Measurements from ENCODE around the gene FOXK1. TPM values are rescaled to one million over a fixed set of nuclear protein-coding genes. Genes with fewer than 3 reads are reported as not detected.

The FOXK1 gene
- total and polyA plus RNA-seq, 2 experiments from 2014 or later = 2.3 to 12.7 TPM

DNA sequence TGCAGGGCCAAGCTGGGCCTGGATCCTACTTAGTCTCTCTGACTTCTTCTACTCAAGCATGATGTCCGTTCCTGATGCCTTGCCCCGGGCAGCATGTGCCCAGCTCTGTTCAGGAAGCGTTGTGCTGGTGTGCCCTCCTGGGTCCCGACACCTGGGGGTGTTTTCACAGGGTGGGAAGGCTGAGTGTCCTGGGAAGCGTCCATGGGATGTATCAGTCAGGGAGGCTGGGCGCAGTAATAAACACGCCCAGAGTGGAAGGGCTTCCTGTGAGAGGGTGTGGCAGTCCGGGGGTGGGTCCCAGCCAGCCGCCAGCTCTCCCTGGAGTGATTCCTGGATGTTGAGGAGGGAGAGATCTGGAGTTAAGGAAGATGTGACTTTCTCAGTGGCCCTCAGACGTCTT lies 29.0 kb downstream of the FOXK1 start (continued):
- TF ChIP-seq, protein P1, sequence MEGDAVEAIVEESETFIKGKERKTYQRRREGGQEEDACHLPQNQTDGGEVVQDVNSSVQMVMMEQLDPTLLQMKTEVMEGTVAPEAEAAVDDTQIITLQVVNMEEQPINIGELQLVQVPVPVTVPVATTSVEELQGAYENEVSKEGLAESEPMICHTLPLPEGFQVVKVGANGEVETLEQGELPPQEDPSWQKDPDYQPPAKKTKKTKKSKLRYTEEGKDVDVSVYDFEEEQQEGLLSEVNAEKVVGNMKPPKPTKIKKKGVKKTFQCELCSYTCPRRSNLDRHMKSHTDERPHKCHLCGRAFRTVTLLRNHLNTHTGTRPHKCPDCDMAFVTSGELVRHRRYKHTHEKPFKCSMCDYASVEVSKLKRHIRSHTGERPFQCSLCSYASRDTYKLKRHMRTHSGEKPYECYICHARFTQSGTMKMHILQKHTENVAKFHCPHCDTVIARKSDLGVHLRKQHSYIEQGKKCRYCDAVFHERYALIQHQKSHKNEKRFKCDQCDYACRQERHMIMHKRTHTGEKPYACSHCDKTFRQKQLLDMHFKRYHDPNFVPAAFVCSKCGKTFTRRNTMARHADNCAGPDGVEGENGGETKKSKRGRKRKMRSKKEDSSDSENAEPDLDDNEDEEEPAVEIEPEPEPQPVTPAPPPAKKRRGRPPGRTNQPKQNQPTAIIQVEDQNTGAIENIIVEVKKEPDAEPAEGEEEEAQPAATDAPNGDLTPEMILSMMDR (conservative IDR thresholded peaks at IDR 0.05; ENCODE audit: low read depth in 2 of 2) = no peak
- no peak for TF ChIP-seq EZH2 (IDR thresholded peaks at IDR 0.05; ENCODE audit: low read depth, unreplicated experiment)
- TF ChIP-seq ZNF331 (CRISPR knock-in tag; IDR thresholded peaks at IDR 0.05; ENCODE audit: low read depth) = no peak
- TF ChIP-seq, protein P2, sequence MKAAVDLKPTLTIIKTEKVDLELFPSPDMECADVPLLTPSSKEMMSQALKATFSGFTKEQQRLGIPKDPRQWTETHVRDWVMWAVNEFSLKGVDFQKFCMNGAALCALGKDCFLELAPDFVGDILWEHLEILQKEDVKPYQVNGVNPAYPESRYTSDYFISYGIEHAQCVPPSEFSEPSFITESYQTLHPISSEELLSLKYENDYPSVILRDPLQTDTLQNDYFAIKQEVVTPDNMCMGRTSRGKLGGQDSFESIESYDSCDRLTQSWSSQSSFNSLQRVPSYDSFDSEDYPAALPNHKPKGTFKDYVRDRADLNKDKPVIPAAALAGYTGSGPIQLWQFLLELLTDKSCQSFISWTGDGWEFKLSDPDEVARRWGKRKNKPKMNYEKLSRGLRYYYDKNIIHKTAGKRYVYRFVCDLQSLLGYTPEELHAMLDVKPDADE (IDR thresholded peaks at IDR 0.05) = no peak
- no peak for TF ChIP-seq POLR2AphosphoS5 (IDR thresholded peaks at IDR 0.05; ENCODE audit: low read depth)
- TF ChIP-seq EZH2phosphoT487 (IDR thresholded peaks at IDR 0.05; ENCODE audit: unreplicated experiment) = no peak

DNA sequence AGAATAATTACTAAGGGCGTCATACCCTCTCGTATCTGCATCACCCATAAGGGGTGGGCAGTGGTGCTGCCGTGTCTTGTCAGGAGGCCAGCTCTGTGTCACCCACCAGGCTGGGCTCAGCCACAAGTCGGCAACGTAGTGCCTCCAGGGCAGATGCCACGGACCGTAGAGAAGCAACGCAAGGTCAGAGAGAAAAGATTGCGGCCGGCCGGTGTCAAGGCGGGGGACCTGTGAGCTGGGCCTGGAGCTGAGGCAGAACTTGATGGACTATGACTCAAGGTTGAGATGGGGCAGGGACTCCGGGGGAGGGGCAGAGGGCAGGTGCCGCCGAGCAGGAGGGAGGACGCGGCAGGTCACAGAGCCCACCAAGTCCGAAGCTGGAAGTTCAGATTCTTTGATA lies 29.5 kb downstream of the FOXK1 start:
- peaks cover 31% of the 10 kb centered on the region for H3K79me2 ChIP-seq (replicated peaks; ENCODE audit: insufficient read depth)
- no peaks in the 10 kb centered on the region for H3F3A ChIP-seq (replicated peaks; ENCODE audit: low read depth)
- peaks cover 52% of the 10 kb centered on the region for H3K27me3 ChIP-seq (ENCODE audit: insufficient read depth)
- H2AFZ ChIP-seq = no peak overlapping the region
- no peaks in the 10 kb centered on the region for H3K36me3 ChIP-seq (ENCODE audit: insufficient read depth)
- DNase-seq (ENCODE audit: low spot score) (no peak), ATAC-seq (no peak)
- H3K4me1 Mint-ChIP-seq = peaks cover 29% of the 10 kb centered on the region
- H3K9me3 Mint-ChIP-seq = peaks cover 7% of the 10 kb centered on the region; the same call in 2 of the 3 replicates
- H3K9me2 ChIP-seq (ENCODE audit: insufficient read depth) = no peaks in the 10 kb centered on the region
- peaks cover 81% of the 10 kb centered on the region for H4K20me1 ChIP-seq (replicated peaks; ENCODE audit: insufficient read depth)
- H3K4me2 ChIP-seq = no peak overlapping the region
- H3K4me1 ChIP-seq (ENCODE audit: insufficient read depth) = peaks cover 9% of the 10 kb centered on the region; the same call in 1 of the 2 replicates
- H3K4me3 ChIP-seq = no peak overlapping the region
- peaks cover 79% of the 10 kb centered on the region for H3K27me3 Mint-ChIP-seq (ENCODE audit: insufficient read depth, low read depth, poor library complexity)
- peaks cover under 1% of the 10 kb centered on the region; the same call in 1 of the 3 replicates for H3K36me3 Mint-ChIP-seq (ENCODE audit: low read depth)
- H3K27ac ChIP-seq (ENCODE audit: low read depth) = no peak overlapping the region
- H3K4me3 Mint-ChIP-seq = no peak overlapping the region
- no peak overlapping the region for H3K27ac Mint-ChIP-seq
- TF ChIP-seq EZH2phosphoT487 (IDR thresholded peaks at IDR 0.05; ENCODE audit: unreplicated experiment) = no peak
- TF ChIP-seq, protein P3, sequence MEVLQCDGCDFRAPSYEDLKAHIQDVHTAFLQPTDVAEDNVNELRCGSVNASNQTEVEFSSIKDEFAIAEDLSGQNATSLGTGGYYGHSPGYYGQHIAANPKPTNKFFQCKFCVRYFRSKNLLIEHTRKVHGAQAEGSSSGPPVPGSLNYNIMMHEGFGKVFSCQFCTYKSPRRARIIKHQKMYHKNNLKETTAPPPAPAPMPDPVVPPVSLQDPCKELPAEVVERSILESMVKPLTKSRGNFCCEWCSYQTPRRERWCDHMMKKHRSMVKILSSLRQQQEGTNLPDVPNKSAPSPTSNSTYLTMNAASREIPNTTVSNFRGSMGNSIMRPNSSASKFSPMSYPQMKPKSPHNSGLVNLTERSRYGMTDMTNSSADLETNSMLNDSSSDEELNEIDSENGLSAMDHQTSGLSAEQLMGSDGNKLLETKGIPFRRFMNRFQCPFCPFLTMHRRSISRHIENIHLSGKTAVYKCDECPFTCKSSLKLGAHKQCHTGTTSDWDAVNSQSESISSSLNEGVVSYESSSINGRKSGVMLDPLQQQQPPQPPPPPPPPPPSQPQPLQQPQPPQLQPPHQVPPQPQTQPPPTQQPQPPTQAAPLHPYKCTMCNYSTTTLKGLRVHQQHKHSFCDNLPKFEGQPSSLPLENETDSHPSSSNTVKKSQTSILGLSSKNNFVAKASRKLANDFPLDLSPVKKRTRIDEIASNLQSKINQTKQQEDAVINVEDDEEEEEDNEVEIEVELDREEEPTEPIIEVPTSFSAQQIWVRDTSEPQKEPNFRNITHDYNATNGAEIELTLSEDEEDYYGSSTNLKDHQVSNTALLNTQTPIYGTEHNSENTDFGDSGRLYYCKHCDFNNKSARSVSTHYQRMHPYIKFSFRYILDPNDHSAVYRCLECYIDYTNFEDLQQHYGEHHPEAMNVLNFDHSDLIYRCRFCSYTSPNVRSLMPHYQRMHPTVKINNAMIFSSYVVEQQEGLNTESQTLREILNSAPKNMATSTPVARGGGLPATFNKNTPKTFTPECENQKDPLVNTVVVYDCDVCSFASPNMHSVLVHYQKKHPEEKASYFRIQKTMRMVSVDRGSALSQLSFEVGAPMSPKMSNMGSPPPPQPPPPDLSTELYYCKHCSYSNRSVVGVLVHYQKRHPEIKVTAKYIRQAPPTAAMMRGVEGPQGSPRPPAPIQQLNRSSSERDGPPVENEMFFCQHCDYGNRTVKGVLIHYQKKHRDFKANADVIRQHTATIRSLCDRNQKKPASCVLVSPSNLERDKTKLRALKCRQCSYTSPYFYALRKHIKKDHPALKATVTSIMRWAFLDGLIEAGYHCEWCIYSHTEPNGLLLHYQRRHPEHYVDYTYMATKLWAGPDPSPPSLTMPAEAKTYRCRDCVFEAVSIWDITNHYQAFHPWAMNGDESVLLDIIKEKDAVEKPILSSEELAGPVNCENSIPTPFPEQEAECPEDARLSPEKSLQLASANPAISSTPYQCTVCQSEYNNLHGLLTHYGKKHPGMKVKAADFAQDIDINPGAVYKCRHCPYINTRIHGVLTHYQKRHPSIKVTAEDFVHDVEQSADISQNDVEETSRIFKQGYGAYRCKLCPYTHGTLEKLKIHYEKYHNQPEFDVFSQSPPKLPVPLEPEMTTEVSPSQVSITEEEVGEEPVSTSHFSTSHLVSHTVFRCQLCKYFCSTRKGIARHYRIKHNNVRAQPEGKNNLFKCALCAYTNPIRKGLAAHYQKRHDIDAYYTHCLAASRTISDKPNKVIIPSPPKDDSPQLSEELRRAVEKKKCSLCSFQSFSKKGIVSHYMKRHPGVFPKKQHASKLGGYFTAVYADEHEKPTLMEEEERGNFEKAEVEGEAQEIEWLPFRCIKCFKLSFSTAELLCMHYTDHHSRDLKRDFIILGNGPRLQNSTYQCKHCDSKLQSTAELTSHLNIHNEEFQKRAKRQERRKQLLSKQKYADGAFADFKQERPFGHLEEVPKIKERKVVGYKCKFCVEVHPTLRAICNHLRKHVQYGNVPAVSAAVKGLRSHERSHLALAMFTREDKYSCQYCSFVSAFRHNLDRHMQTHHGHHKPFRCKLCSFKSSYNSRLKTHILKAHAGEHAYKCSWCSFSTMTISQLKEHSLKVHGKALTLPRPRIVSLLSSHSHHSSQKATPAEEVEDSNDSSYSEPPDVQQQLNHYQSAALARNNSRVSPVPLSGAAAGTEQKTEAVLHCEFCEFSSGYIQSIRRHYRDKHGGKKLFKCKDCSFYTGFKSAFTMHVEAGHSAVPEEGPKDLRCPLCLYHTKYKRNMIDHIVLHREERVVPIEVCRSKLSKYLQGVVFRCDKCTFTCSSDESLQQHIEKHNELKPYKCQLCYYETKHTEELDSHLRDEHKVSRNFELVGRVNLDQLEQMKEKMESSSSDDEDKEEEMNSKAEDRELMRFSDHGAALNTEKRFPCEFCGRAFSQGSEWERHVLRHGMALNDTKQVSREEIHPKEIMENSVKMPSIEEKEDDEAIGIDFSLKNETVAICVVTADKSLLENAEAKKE (CRISPR knock-in tag; IDR thresholded peaks at IDR 0.05) = no peak
- TF ChIP-seq EZH2 (IDR thresholded peaks at IDR 0.05; ENCODE audit: low read depth, unreplicated experiment) = no peak
- TF ChIP-seq ZNF331 (CRISPR knock-in tag; IDR thresholded peaks at IDR 0.05; ENCODE audit: low read depth) = no peak
- no peak for TF ChIP-seq JUNB (IDR thresholded peaks at IDR 0.05; ENCODE audit: unreplicated experiment)
- TF ChIP-seq ZNF114 (CRISPR knock-in tag; IDR thresholded peaks at IDR 0.05) = no peak
- no peak for TF ChIP-seq STAT1 (IDR thresholded peaks at IDR 0.05; ENCODE audit: unreplicated experiment)
- TF ChIP-seq, protein P2 (IDR thresholded peaks at IDR 0.05) = no peak
- TF ChIP-seq POLR2AphosphoS5 (IDR thresholded peaks at IDR 0.05; ENCODE audit: low read depth) = no peak
- TF ChIP-seq CREB1 (CRISPR knock-in tag; IDR thresholded peaks at IDR 0.05; ENCODE audit: low read depth) = no peak
